Stomach (tissue), 9 donors: ENCODE results near the gene DNAH3. TPM values are rescaled to one million over a fixed set of nuclear protein-coding genes. Genes with fewer than 3 reads are reported as not detected.
"Not testable (repeated sequence)": the region's sequence is repeated elsewhere in the genome, so short reads cannot be mapped to it uniquely, and the experiment has no call there.

Experiments used
- DNase-seq, 2 donors: peaks; one replicate each; pipeline versions ENCODE4 v3.0.0 to v3.0.0-alpha.2; 2013 to 2019
- H3K27ac ChIP-seq, 5 donors: fragments of 200-600 bp in 4 of 5; sonication (generic) in 4 of 5; one replicate each; pipeline ENCODE4 v1.5.1; 2013 to 2019; ENCODE audit warnings: mild to moderate bottlenecking in 1 of 5, moderate library complexity in 1 of 5
- H3K27me3 ChIP-seq, 3 donors: fragments of 200-600 bp; sonication (generic); one replicate each; pipeline ENCODE4 v1.5.1; 2017 to 2019; ENCODE audit warnings: mixed run types in 1 of 3
- H3K36me3 ChIP-seq, 4 donors: fragments of 200-600 bp; sonication (generic); 1 replicate in 3 of 4; 2 replicates in 1 of 4; pipeline ENCODE4 v1.5.1; 2016 to 2019
- H3K4me1 ChIP-seq, 4 donors: fragments of 200-600 bp; sonication (generic); one replicate each; pipeline ENCODE4 v1.5.1; 2016 to 2019
- H3K4me3 ChIP-seq, 4 donors: fragments of 200-600 bp; sonication (generic) in 3 of 4; one replicate each; pipeline ENCODE4 v1.5.1; 2016 to 2019; ENCODE audit warnings: mild to moderate bottlenecking in 1 of 4
- H3K9me3 ChIP-seq, 4 donors: fragments of 200-600 bp; sonication (generic); one replicate each; pipeline ENCODE4 v1.5.1; 2016 to 2019
- EP300 ChIP-seq: sonication (generic); formaldehyde crosslinking; IDR thresholded peaks from one replicate; pipeline ENCODE4 v1.6.1; 2017; ENCODE audit warnings: antibody characterized with exemption
- POLR2A ChIP-seq, 4 donors: fragments of 450-650 bp; IDR thresholded peaks; one replicate each; pipeline ENCODE4 v1.6.1; 2016; ENCODE audit warnings: antibody characterized with exemption in 4 of 4, control low read depth in 2 of 4, mild to moderate bottlenecking in 1 of 4, moderate library complexity in 1 of 4
- POLR2AphosphoS5 ChIP-seq, 3 donors: sonication (generic); formaldehyde crosslinking; IDR thresholded peaks; one replicate each; pipeline ENCODE4 v1.6.1; 2016; ENCODE audit warnings: antibody characterized with exemption in 3 of 3
- WGBS, 5 donors: extraction: QIAGEN DNeasy Blood & Tissue Kit in 3 of 5; methylation state at CpG; one replicate each; pipeline versions ENCODE4 v1.1.5 to v1.1.7; 2013 to 2018; 5-methylcytosine and 5-hydroxymethylcytosine counted together
- intact Hi-C: fragments of 100-400 bp; cut with DNase I; formaldehyde crosslinking; loops from one replicate; pipeline ENCODE4 v1.15.1; 2023; ENCODE audit warnings: low total_unique reads
- polyA plus RNA-seq, 3 donors: library from polyadenylated mRNA; stranded (reverse); fragments of 200-250 nt; gene quantifications; one replicate each; pipeline ENCODE4 v1.2.3, GENCODE V29; 2013
- total RNA-seq, 5 donors: library from RNA; depleted of rRNA; stranded (reverse); fragments of >200 nt; gene quantifications; one replicate each; pipeline versions ENCODE4 v1.1.0 to v1.2.3, GENCODE V29; 2014 to 2016
- TF ChIP-seq, protein P1 (sequence below), 7 experiments: fragments of 450-650 bp in 4 of 7; fragments of 200-600 bp in 3 of 7; sonication (generic) in 3 of 7; IDR thresholded peaks; one replicate each; pipeline ENCODE4 v1.5.1; 2016 to 2019; ENCODE audit warnings: antibody characterized with exemption in 7 of 7, control low read depth in 2 of 7, mild to moderate bottlenecking in 1 of 7
- donor health status: healthy with polysubstance abuse.
- donor health status: Bipolar disorder and iron deficiency.
- donor health status: healthy.

Gene DNAH3
- total and polyA plus RNA-seq, 8 donors, result 0.10 to 8.7 (median 0.18) TPM; not detected in 5

DNA sequence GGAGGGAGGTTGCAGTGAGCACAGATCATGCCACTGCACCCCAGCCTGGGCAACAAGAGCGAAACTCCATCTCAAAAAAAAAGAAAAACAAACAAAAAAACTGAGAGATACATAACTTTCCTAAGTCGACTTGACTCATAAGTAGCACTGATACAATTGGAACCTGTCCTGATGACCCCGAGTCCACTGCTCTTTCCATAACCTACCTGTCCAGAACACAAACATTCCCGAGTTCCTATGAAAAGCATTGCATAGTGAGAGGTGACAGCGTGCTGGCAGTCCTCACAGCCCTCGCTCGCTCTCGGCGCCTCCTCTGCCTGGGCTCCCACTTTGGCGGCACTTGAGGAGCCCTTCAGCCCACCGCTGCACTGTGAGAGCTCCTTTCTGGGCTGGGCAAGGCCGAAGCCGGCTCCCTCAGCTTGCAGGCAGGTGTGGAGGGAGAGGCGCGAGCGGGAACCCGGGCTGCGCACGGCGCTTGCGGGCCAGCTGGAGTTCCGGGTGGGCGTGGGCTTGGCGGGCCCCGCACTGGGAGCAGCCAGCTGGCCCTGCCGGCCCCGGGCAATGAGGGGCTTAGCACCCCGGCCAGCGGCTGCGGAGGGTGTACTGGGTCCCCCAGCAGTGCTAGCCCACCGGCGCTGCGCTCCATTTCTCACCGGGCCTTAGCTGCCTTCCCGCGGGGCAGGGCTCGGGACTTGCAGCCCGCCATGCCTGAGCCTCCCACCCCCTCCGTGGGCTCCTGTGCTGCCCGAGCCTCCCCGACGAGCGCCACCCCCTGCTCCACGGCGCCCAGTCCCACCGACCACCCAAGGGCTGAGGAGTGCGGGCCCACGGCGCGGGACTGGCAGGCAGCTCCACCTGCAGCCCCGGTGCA lies 1.7 kb upstream of the DNAH3 start:
- H3K27ac ChIP-seq, DNase-seq, intact Hi-C loops, H3K36me3 ChIP-seq, H3K9me3 ChIP-seq, H3K4me3 ChIP-seq: not testable (repeated sequence)
- peaks cover 0 to 15% (median 0%) of the 10 kb centered on the region in 3 donors for H3K27me3 ChIP-seq
- WGBS, 5 donors, result 83 to 86% (median 84%) methylated on average over 15 to 47 of the region's 51 CpGs
- H3K4me1 ChIP-seq, result peaks cover 0 to 14% (median 8%) of the 10 kb centered on the region in 4 donors

DNA sequence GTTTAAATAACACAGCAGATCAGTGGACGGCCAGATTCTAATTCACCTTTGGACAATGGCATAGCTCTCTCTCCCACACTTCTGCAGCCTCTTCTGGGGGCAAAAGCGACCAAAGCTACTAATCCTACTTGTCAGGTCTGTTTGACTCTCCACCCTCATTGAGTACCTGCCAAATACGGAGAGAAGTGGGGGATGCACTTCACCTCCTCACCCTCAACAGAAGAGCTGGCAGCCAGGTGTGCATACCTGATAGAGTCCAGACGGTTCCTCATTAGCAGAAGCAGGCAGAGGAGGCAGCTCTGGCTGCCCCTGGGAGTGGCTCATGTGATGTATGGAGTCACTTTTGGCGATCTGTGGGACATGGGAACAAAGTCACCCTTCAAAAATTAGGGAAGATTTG lies 4.9 kb downstream of the DNAH3 start:
- intact Hi-C loops, result no loop called here
- Histone ChIP-seq H3K27ac (no peak overlapping the region), H3K27me3 (peaks cover 0 to 19% (median 0%) of the 10 kb centered on the region in 3 donors), H3K36me3 (no peaks in the 10 kb centered on the region), H3K4me1 (peaks cover 0 to 5% (median 0%) of the 10 kb centered on the region in 4 donors), H3K4me3 (no peak overlapping the region), H3K9me3 (peaks cover 0 to 2% (median 0%) of the 10 kb centered on the region in 4 donors)
- 30 to 56% (median 37%) methylated on average over 5 of the region's 5 CpGs for WGBS, 5 donors
- TF ChIP-seq EP300 (no peak), POLR2AphosphoS5 (IDR thresholded peaks at IDR 0.05) (no peak), POLR2A (IDR thresholded peaks at IDR 0.05) (no peak)
- TF ChIP-seq, protein P1, sequence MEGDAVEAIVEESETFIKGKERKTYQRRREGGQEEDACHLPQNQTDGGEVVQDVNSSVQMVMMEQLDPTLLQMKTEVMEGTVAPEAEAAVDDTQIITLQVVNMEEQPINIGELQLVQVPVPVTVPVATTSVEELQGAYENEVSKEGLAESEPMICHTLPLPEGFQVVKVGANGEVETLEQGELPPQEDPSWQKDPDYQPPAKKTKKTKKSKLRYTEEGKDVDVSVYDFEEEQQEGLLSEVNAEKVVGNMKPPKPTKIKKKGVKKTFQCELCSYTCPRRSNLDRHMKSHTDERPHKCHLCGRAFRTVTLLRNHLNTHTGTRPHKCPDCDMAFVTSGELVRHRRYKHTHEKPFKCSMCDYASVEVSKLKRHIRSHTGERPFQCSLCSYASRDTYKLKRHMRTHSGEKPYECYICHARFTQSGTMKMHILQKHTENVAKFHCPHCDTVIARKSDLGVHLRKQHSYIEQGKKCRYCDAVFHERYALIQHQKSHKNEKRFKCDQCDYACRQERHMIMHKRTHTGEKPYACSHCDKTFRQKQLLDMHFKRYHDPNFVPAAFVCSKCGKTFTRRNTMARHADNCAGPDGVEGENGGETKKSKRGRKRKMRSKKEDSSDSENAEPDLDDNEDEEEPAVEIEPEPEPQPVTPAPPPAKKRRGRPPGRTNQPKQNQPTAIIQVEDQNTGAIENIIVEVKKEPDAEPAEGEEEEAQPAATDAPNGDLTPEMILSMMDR (IDR thresholded peaks at IDR 0.05), result no peak
- no peak for DNase-seq

DNA sequence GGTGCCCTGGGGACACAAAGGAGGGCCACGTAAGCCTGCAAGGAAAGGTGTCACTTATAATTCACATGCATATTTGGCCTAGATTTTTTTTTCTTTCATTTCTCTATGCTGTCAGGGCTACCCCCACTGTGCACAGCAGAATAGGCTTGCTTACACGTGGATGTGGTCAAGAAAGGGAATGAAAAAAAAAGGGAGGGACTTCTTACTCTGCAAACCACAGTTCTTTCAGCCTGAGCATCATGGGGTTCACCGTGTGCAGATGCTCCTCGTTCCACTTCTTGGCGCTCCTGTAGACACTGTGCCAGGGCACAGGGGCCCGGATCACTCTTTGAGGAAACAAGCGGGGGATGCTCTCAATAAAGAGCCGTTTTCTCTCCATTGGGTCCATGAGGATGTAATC lies 16.6 kb downstream of the DNAH3 start:
- intact Hi-C loops, result no loop called here
- WGBS, 5 donors, result 77 to 88% (median 82%) methylated on average over 8 of the region's 8 CpGs
- H3K36me3 ChIP-seq, result no peaks in the 10 kb centered on the region
- no peak overlapping the region for H3K27ac ChIP-seq
- DNase-seq, result no peak
- H3K9me3 ChIP-seq, result no peaks in the 10 kb centered on the region
- H3K4me1 ChIP-seq, result no peaks in the 10 kb centered on the region
- TF ChIP-seq POLR2A (IDR thresholded peaks at IDR 0.05), result no peak
- peaks cover 0 to 10% (median 0%) of the 10 kb centered on the region in 3 donors for H3K27me3 ChIP-seq
- no peak overlapping the region for H3K4me3 ChIP-seq

DNA sequence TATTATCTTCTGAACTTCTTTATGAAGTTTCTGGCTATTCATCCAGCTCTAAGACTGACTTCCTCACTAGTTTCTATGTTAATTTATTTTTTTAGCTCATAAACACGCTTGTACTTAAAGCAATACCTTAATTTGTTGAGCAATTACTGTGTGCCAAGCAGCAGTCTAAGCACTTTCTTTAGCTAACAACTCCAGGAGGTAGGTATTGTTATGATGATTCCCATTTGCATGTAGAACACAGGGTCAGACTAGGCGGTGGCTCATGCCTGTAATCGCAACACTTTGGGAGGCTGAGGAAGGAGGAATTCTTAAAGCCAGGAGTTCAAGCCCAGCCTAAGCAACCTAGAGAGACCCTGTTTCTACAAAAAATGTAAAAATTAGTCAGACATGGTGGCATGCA lies 19.8 kb downstream of the DNAH3 start:
- no peaks in the 10 kb centered on the region for H3K36me3 ChIP-seq
- 82 to 88% (median 86%) methylated on average over 3 of the region's 3 CpGs for WGBS, 5 donors
- no peak overlapping the region for H3K4me3 ChIP-seq
- intact Hi-C loops, result no loop called here
- no peaks in the 10 kb centered on the region for H3K9me3 ChIP-seq
- no peak overlapping the region for H3K27ac ChIP-seq
- no peak for TF ChIP-seq EP300
- no peak for DNase-seq
- H3K27me3 ChIP-seq, result peaks cover 0 to 17% (median 0%) of the 10 kb centered on the region in 3 donors
- H3K4me1 ChIP-seq, result no peaks in the 10 kb centered on the region

DNA sequence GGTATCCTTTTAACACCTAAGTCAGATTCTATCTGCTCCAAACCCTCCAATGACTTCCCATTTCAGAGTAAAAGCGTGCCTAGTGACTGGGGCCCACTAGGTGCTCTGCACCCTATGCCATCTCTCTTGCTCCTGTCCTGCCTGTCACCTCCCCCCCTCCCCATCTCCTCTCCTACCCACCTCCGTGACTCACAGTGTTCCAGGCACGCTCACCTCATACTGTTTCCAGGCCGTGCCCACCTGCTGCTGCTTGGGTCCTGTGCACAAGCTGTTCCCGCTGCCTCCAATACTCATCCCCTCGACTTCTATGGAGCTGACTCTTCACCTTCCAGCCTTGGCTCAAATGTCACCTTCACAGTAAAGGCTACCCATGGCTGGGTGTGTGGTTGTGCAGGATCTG lies 21.7 kb downstream of the DNAH3 start:
- no peak overlapping the region for H3K4me3 ChIP-seq
- WGBS, 5 donors, result 82 to 92% (median 85%) methylated on average over 6 of the region's 6 CpGs
- no peaks in the 10 kb centered on the region for H3K4me1 ChIP-seq
- H3K9me3 ChIP-seq, result no peaks in the 10 kb centered on the region
- no peak for DNase-seq
- intact Hi-C loops, result no loop called here
- peaks cover 0 to 17% (median 0%) of the 10 kb centered on the region in 3 donors for H3K27me3 ChIP-seq
- no peaks in the 10 kb centered on the region for H3K36me3 ChIP-seq
- TF ChIP-seq POLR2AphosphoS5 (IDR thresholded peaks at IDR 0.05), result no peak
- TF ChIP-seq POLR2A (IDR thresholded peaks at IDR 0.05), result no peak
- no peak for TF ChIP-seq EP300
- TF ChIP-seq, protein P1 (IDR thresholded peaks at IDR 0.05), result no peak
- no peak overlapping the region for H3K27ac ChIP-seq

DNA sequence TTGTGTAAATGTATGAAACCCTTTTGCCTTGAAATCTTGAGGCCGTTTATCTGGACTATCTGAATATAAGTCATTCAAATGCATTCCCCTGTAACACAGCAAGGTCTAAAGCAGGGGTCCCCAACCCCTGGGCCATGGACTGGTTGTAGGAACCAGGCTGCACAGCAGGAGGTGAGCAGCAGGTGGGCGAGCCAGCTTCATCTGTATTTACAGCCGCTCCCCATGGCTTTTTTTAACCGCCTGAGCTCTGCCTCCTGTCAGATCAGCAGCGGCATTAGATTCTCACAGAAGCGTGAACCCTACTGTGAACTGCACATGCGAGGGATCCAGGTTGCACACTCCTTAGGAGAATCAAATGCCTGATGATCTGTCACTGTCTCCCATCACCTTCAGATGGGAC lies 24.1 kb downstream of the DNAH3 start:
- intact Hi-C loops, result no loop called here
- Histone ChIP-seq H3K27ac (no peak overlapping the region), H3K4me1 (no peaks in the 10 kb centered on the region), H3K4me3 (no peak overlapping the region), H3K27me3 (peaks cover 0 to 17% (median 0%) of the 10 kb centered on the region in 3 donors), H3K36me3 (no peaks in the 10 kb centered on the region), H3K9me3 (no peaks in the 10 kb centered on the region)
- TF ChIP-seq EP300 (no peak), POLR2AphosphoS5 (IDR thresholded peaks at IDR 0.05) (no peak), POLR2A (IDR thresholded peaks at IDR 0.05) (no peak)
- TF ChIP-seq, protein P1 (IDR thresholded peaks at IDR 0.05), result no peak
- no peak for DNase-seq
- WGBS, 5 donors, result 55 to 70% (median 59%) methylated on average over 7 of the region's 7 CpGs
